OCI-M2 (cell line): ENCODE measurements around the gene DGCR6L.
"Not testable (repeated sequence)": the region's sequence is repeated elsewhere in the genome, so short reads cannot be mapped to it uniquely, and the experiment has no call there.

Source experiments
- DNase-seq: peaks from one replicate; lab custom pipeline; 2025; ENCODE audit not compliant: unreplicated experiment; lab: John Stamatoyannopoulos, UW

Gene DGCR6L

DNA sequence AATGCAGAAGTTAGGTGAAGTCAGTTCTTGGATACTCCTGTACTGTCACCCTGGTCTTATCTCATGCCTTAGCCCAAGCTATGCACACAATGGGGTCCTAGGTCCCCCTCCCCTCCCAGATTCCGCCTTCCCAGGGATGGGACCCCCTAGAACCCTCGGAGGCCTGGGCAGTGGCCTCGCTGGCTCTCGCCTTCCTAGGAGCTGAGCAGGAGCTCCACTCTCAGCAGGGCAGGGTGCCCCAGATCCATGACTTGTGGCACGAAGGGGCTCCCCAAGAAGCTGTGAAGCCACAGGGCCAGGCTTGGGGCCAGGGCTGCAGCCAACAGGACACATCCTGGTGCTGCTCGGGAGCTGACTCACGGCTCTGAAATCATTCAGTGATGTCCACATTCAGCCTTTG, 9.7 kb downstream of the DGCR6L start:
- DNase-seq = not testable (repeated sequence)

DNA sequence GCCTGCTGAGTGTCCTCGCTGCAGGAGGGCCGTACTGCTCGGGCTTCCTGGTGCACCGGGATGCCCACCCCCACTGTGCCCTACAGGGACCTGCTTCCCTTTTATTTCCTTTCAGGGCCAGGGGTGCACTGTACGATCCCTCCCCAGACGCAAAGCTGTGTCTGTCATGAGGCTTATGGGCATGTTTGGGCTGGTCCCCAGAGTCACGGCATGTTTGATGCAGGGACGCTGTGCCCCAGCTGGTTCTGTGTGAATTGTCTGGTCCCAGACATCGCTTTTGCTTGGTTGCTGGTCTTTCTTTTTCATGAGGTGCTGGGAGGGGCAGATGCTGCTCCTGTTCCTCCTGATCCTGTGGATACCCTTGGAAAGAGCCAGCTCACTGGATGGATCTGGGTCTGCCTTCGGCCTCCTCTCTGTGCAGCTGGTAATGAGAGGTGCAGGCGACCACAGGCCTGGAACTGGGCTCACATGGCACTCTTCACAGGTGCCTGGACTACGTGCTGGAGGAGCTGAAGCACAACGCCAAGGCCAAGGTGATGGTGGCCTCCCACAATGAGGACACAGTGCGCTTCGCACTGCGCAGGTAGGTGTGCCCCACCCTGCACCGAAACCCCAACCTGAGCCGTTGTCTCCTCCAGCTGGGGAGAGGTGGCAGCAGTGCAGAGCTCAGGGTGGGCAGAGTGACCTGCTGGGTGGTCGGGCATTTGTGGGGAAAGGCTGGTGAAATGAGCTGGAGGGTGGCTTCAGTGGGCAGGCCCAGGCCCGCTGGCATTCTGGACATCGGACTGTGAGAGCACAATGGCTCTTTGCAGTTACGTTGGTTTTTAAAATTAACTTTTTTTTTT, 10.8 kb downstream of the DGCR6L start:
- not testable (repeated sequence) for DNase-seq

DNA sequence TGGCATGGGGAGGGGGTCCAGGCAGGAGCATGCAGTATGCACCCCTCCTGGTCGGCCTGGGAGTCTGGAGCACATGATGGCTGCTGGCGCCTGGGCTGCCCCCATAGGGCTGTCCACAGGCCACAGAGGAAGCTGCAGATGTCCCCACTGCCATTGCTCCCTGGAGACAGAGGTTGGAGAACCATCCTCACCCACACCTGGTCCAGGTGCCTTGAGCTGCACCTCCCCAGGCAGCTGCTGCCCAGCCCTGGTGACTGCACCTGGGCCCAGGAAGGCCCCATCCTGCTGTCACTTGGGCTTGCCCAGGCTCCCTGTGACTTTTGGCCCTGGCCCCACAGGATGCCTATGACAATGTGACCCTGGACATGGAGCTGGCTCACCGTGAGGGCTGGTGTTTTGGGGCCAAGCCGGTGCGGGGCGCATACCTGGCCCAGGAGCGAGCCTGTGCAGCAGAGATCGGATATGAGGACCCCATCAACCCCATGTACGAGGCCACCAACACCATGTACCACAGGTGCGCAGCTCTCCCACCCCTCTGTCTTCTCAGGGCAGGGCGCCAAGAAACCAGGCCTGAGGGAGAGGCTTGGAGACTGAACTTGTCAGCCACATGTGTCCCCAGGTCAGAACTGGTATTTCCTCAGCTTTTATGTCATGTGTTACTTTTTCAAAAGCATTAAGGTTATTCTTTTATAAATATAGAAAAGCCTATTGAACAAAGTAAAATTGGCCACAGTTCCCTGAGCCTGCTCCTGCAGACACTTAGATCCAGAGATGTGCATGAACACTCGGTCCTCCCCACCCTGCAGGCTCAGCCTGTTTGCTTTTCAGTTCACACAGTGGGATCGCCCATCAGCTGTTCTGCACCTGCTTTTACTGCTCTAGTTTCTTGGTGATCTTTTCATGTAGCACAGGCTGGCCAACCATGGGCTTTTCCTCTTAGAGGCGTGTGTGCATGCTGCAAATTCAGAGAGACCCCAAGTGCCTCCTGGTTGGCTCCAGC, 12.1 kb downstream of the DGCR6L start:
- not testable (repeated sequence) for DNase-seq

DNA sequence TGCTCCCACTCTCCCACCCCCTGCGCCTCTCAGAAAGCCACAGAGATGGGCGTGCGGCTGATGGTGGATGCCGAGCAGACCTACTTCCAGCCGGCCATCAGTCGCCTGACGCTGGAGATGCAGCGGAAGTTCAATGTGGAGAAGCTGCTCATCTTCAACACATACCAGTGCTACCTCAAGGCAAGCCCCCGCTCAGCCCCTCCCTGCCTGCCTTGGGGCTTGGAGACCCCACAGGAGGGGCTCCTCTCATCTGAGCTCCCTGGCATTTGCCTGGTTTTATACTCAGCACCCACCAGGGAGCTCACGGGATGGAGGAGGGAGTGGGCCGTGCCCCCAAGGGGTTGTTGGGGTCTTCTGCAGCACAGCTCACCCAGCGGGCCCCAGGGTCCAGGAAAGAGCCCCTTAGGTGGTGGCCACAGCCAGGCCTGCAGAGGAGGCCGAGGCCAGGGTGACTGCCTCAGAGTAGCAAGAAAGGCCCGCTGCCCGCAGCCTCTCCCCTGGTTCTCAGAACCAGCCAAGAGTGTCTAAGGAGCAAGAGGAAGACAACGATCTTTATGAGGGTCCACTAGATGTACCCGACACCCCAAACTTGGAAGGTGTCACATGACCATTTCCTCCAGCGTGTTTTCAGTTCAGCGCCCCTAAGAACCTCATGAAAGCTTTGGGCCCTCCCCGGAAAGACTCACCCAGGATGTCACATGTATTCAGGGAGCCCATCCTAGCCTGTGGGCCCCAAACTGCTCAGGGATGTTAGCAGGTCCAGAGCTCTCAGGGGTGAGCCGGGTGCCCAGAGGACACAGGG, 13.0 kb downstream of the DGCR6L start:
- DNase-seq = not testable (repeated sequence)

DNA sequence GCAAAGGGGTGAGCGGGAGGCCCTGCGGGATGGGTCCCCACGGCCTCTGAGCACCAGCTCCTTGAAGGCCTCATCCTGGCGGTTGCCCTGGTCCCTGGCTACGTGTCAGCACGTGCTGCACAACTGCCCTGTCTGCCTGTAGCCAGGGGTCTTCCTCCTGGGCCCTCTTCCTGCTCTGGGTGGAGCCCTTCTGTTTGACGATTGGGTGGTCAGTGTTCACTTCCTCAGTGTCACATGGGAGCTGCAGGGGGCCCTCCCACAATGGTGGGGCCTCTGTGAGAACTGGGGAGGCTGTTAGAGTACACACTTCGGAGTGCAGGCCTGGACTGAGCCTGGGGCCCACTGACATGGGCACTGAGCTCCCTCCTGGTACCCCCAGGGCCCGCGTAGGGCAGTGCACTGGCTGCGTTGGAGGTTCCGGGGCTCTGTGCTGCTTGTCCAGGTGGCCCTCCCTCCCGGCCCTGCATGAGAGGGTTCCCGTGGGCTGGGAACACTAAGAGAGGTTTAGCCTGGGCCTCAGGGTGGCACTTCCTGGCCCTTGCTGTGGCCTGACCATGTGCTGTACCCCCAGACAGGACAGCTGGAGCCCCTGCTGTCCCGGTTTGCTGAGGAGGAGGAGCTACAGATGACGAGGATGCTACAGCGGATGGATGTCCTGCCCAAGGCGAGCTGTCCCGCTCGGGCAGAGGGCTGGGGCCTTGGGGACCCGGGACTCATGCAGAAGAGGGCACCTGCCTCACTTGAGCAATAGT, 13.8 kb downstream of the DGCR6L start:
- no peak for DNase-seq

DNA sequence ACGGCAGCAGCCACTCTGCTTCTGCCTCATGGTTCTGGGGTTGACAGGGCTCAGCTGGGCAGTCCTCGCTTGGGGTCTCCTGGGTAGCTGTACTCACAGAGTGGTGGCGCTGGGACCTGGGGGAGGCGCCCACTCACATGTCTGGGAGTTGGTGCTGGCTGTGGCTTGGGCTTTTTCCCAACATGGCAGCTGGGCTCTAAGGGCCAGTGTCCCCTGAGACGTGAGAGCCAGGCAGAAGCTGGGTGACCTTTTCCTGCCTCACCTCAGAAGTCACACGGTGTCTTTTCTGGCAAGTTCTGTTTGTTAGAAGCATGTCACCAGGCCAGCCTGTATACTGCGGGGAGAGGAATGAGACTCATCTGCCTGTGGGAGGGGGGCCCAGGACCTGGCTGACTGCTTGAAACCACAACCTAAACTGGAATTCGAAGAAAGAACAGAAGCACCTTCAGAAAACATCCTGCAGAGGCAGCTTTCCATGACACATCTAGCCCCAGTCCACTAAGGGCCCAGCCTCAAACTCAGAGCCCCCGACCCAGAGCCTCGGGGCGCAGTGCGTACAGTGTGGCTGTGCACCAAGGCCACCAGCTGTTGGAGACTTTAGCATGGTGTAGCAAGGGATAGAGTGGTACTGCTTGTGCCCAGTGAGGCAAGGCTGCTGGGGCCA, 14.5 kb downstream of the DGCR6L start:
- not testable (repeated sequence) for DNase-seq

DNA sequence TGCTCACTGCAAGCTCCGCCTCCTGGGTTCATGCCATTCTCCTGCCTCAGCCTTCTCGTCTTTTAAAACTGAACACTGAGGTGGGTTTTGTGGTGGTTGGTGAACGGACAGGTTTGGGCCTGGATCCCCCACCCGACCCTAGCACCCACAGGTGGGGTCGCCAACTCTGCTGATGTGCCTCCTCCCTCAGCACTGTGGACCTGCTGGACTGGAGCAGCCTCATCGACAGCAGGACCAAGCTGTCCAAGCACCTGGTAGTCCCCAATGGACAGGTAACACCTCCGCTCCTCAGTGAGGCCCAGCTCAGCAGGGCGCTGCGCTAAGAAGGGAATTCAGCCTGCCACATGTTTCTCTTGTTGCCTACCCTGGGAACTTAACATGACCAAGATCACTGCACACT, 15.2 kb downstream of the DGCR6L start:
- DNase-seq = no peak

DNA sequence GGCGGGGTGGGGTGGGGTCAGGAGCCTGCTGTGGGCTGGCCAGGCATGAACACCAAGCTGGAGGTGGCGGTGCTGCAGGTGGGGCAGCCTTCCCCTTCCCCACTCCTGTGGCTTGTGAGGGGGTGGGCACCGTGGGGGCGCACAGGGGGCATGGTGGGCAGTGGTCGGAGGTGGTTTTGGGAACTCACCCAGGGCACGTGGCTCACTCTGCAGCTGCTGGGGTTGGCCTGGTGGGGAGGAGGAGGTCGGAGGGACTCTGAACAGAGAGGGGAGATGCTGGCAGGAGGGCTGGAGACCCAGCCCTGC, 16.7 kb downstream of the DGCR6L start:
- not testable (repeated sequence) for DNase-seq

DNA sequence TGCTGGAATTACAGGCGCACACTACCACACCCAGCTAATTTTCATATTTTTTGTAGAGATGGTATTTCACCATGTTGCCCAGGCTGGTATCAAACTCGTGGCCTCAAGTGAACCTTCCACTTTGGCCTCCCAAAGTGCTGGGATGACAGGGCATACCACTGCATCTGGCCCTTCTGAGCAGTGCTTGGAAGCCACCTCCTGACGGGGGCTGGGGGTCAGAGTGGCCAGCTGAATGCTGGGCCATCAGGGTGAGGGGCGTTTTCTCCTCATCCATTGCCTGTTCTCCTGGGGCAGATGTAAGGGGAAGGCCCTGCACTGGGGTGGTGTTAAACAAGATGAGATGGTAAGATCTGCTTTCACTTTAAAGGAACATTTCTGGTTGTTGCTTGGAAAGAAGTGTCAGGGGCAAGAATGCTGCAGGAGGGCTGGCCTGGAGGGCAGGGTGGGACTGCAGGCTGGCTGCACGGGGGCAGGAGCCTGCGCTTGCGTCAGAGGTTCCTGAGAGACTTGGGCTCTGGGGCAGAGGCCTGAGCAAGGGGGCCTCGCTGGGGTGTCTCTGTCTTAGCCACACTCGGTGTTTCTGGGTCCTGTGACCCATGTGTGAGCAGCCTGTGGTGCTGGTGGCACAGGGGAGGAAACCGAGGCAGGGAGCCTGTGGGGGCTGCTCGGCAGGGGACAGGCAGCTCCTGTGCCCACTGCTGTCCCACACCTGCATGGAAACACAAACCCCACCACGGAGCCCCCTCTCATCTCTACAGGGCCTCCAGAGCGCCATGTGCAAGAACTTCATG, 17.2 kb downstream of the DGCR6L start:
- no peak for DNase-seq

DNA sequence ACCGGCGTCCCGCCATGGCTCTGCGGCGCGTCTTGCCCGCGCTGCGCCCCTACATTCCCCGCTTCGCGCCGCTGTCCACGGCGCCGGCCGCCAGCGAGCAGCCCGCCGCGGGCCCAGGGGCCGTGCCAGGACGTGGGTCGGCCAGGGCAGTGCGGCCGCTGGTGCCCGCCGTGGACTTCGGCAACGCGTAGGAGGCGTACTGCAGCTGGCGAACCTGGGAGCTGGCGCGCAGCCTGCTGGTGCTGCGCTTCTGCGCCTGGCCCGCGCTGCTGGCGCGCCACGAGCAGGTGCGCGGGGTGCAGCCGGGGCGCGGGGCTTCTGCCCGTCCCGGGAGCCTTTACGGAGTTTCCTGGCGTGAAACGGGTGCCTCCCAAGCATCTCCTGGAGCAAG, 20.1 kb downstream of the DGCR6L start:
- no peak for DNase-seq

DNA sequence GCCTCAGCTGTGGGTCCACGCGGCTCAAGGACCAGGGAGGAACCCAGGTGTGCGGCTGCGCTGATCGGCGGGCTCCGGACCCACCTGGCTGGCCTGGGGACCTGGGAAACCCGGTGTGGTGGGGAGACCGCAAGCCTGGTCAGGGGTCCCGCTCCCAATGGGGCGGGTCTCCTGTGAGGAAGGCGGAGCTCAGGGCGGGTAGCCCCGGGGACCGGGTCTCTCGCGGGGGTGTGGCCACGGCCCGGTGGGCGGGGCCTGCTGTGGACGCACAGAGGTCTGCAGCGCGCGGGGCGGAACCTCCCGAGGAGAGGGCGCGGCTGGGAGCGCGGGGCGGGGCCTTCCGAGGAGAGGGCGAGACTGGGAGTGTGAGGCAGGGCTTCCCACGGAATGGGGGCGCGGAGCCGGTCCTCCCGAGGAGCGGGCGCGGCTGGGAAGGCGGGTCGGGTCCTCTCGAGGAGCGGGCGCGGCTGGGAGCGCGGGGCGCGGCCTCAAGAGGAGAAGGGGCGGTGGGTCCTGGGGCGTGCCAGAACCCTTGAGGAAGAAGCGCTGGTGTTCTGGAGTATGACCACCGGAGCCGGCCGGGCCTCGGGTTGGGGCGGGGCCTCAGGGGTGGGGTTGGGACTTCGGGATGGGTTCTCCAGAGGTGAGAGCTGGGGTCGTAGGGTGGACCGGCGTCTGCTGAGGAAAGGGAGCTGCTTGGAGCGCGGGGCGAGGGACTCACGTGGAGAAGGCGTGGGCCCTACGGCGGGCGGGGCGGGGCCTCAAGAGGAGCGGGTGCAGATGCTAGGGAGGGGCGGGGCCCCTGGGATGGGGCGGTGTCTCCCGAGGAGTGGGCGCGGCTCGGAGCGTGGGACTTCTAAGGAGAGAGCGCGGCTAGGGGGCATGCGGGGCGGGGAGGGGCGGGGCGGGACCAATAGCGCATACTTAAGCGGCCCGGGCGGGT, 20.8 kb downstream of the DGCR6L start:
- no peak for DNase-seq

DNA sequence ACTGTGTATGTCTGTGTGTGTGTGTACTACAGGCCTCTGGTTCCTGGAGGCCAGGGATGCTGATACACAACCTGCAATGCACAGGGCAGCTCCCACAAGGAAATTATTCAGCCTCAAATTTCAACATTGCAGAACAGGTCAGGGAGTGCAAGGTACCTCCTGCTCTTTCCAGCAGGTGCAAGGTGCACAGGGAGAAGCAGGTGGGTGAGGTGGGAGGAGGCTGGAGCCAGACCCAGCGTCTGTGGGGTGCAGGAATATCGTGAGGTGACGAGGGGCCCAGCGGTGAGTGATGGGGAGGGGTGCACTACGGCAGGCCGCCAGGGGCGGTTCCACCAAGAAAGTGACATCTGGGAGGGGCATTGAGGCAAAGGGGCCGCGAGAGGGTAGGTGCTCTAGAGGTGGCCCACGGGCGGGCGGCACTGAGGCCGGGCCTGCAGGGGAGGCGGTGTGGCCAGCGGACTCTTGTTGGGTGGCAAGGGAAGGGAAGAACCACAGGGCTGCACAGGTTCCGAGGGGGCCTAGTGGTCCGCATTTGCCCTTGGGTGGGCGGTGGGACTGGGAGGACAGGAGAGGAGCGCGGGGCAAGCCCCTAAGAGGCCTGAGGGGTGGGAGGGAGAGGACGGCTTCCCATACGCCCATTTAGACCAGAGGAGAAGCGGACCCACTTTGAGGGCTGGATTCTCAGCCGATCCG, 21.6 kb downstream of the DGCR6L start:
- DNase-seq = no peak

DNA sequence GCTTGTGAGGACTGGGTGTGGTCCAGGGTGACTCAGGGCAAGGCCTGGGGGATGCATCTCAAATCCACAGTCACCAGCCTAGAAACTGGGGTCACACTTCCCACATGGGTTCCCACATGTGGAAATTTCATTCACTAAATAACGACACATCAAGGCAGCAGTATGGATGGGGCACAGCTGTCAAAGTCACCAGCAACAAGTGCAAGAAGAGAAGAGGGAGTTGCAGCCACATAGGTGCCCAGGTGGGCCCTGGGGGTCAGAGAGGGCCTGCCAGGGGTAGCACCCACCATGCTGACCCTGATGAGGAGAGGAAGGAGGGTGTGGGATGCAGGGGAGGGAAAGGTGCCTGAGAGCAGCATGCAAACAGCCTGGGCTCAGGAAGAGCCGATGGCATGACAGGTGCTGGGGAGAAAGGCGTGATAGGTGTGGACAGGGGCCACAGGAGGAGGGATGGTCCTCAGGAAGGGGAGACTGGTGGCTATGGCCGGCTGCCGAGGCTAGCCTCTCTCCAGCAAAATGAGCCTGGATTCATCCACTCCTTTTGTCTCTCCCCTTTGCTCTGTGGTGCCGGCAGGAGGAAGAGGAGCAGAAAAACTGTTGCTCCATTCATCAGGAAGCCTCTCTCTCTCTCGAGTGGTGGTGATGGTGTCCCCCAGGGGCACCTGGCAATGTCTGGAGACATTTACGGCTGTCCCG, 22.3 kb downstream of the DGCR6L start:
- no peak for DNase-seq

DNA sequence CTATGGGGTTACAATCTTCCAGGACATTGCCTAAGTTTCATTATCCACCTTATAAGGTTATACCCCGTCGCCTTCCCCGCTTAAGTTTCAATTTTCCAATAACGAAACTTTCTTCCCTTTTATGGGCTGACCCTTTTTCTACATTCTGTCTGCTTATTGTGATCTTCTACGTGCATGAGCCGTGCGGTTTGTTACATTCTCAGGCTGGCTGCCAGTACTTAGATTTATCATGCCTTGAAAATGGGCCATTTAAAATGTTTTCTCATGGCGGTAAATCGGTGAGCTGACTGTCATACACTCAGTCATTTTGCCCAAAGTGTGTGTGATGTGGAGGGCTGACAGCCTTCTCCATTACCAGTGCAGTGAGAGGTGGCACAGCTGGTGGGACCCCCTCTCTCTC, 23.3 kb downstream of the DGCR6L start:
- DNase-seq = no peak

DNA sequence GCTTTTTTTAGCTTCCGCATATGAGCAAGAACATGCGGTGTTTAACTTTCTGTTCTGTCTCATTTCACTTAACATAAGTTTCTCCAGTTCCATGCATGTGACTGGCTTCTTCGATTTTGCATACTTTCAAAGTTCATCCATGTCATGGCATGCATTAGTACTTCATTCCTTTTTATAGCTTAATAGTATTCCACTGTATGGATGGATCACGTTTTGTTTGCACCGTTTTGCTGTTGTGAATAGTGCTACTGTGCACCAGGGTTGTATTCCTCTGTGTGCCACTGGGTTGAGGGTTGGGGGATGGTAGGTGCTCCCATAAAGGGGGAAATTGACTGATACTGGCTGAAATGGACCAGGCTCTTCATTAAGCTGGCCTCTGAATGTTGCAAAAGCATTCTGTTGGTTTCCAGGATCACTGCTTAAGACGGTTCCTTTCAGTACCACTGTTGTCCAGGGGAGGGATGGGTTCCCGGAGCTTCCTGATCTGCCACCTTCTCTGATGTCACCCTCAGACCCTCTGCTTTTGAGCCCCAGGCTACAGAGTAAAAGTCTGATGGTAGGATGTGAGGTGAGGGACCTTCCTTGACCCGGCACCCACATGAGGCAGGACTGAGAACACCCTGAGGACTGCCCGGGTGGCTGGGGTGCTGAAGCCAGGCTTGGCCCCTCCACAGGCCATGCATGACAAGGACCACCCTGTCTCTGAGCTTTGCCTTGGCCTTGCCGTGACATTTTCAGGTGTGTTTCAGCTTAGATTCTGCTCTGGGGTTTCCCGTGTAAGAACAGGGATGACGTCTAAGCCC, 24.4 kb downstream of the DGCR6L start:
- no peak for DNase-seq

DNA sequence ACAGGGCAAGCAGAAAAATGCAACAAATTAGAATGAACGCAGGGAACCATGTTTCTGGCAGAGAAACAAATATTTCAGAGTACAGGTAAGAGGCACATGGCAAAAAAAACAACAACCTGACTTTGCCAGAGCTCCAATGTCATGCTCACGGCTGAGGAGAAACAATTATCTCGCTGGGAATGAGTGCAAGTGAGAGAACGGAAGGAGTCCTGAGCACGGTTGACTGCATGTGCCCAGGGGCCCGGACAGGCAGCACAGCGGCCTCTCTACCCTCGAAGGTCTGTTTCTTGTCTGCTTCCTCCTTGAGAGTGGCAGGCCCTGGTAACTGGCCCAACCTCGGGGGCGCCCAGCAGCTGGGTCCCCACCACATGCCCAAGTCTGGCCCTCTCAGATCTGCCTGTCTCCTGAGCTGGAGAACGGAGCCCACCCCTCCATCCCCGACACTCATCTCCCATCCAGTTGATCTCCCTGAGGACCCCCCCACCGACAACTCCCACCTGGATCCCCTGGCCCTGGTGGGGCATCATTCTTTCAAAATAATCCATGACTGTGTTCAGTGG, 27.1 kb downstream of the DGCR6L start:
- DNase-seq = no peak
